ENCODE measurements around the gene SLC9A7. TPM values are rescaled to one million over a fixed set of nuclear protein-coding genes. Genes with fewer than 3 reads are reported as not detected.

SLC9A7 gene
- total and polyA plus RNA-seq, 3 experiments from 2014 or later = 0.63 to 26.7 (median 25.7) TPM

Other genes starting within 250 kb of the SLC9A7 start
- gene ZNF674, start 213.7 kb downstream of the SLC9A7 start, total RNA-seq = 1 to 10 TPM; 2.7 to 2.8 TPM
- 1.3 TPM for gene ZNF674, start 213.7 kb downstream of the SLC9A7 start, polyA plus RNA-seq
- 1 to 10 TPM; 3.5 to 3.9 TPM for gene CHST7, start 185.4 kb downstream of the SLC9A7 start, total RNA-seq
- 8.0 TPM for gene CHST7, start 185.4 kb downstream of the SLC9A7 start, polyA plus RNA-seq
- gene RP2, start 77.9 kb upstream of the SLC9A7 start, total RNA-seq = 1 to 10 TPM; 5.5 to 6.9 TPM
- 6.4 TPM for gene RP2, start 77.9 kb upstream of the SLC9A7 start, polyA plus RNA-seq
- 1 to 10 TPM; 1.6 TPM for gene JADE3, start 153.3 kb upstream of the SLC9A7 start, total RNA-seq
- not detected for gene JADE3, start 153.3 kb upstream of the SLC9A7 start, polyA plus RNA-seq

Data from CD8-positive, alpha-beta memory T cell (primary cell).